Brain microvascular endothelial cell (primary cell): Measurements from ENCODE around the gene SIPA1L3.

Experiments
- DNase-seq: peaks from one replicate; pipeline ENCODE4 v3.0.0-alpha.2; 2020
- H3K27ac ChIP-seq: fragments of 250-450 bp; sonication (Bioruptor Pico); 2 replicates; pipeline ENCODE4 v1.5.1; 2020; ENCODE audit warnings: mild to moderate bottlenecking, moderate library complexity
- H3K27me3 ChIP-seq: fragments of 250-450 bp; sonication (Bioruptor Pico); replicated peaks from 2 replicates; pipeline ENCODE4 v1.5.1; 2020; ENCODE audit warnings: mild to moderate bottlenecking
- H3K36me3 ChIP-seq: fragments of 250-450 bp; sonication (Bioruptor Pico); replicated peaks from 2 replicates; pipeline ENCODE4 v1.5.1; 2020; ENCODE audit warnings: mild to moderate bottlenecking
- H3K4me3 ChIP-seq: 2 replicates; pipeline ENCODE4 v1.5.1; 2011; ENCODE audit warnings: low read depth, mild to moderate bottlenecking, control low read depth, low read length, moderate library complexity
- CTCF ChIP-seq: IDR thresholded peaks from 2 replicates; pipeline ENCODE4 v1.5.1; 2011; ENCODE audit warnings: low read depth, mild to moderate bottlenecking, moderate library complexity, low read length, control low read depth, inconsistent platforms; ENCODE audit errors: missing control alignments
- in situ Hi-C: cut with HindIII; loops from 2 replicates; pipeline ENCODE4 v1.10.0; 2017; ENCODE audit warnings: low sequenced_read_pairs, low pct_ligation_motif_present

SIPA1L3 gene

GRCh38 chr19:38173291-38174041, 266.5 kb downstream of the SIPA1L3 start:
- DNase-seq = no peak
- Histone ChIP-seq H3K4me3 (no peak overlapping the region), H3K36me3 (peaks cover 14% of the 10 kb centered on the region), H3K27ac (no peak overlapping the region), H3K27me3 (no peaks in the 10 kb centered on the region)
- in situ Hi-C loops = no loop called here
- no peak for TF ChIP-seq CTCF

GRCh38 chr19:38175422-38175821, 268.4 kb downstream of the SIPA1L3 start:
- Histone ChIP-seq H3K27me3 (no peaks in the 10 kb centered on the region), H3K4me3 (no peak overlapping the region), H3K27ac (no peak overlapping the region), H3K36me3 (peaks cover 9% of the 10 kb centered on the region)
- in situ Hi-C loops = no loop called here
- DNase-seq = no peak
- TF ChIP-seq CTCF = no peak

GRCh38 chr19:38180071-38180470, 273.1 kb downstream of the SIPA1L3 start:
- no peak overlapping the region for H3K27ac ChIP-seq
- no peaks in the 10 kb centered on the region for H3K27me3 ChIP-seq
- no peak overlapping the region for H3K4me3 ChIP-seq
- no peak for DNase-seq
- peaks cover 24% of the 10 kb centered on the region for H3K36me3 ChIP-seq
- no peak for TF ChIP-seq CTCF
- in situ Hi-C loops = no loop called here

GRCh38 chr19:38182536-38183210, 275.7 kb downstream of the SIPA1L3 start:
- in situ Hi-C loops = no loop called here
- Histone ChIP-seq H3K27ac (no peak overlapping the region), H3K27me3 (no peaks in the 10 kb centered on the region), H3K36me3 (peaks cover 20% of the 10 kb centered on the region), H3K4me3 (no peak overlapping the region)
- no peak for DNase-seq
- no peak for TF ChIP-seq CTCF

- DNase-seq = peak; percentile 22
Observed at GRCh38 chr19:38183251-38183897, 276.4 kb downstream of the SIPA1L3 start.

More at GRCh38 chr19:38183251-38183897, 276.4 kb downstream of the SIPA1L3 start:
- Histone ChIP-seq H3K27ac (no peak overlapping the region), H3K4me3 (peak overlapping the region; percentile 33), H3K27me3 (no peaks in the 10 kb centered on the region), H3K36me3 (peaks cover 20% of the 10 kb centered on the region)
- no peak for TF ChIP-seq CTCF
- in situ Hi-C loops = no loop called here
